WTC11 (cell line): Measurements from ENCODE around the gene OPA1. TPM values are rescaled to one million over a fixed set of nuclear protein-coding genes. Genes with fewer than 3 reads are reported as not detected.
"Not testable (repeated sequence)": the region's sequence is repeated elsewhere in the genome, so short reads cannot be mapped to it uniquely, and the experiment has no call there.

ENCODE experiments used
- ATAC-seq: fragments of 200-7000 bp; cut with Tn5 transposase; 2 replicates; pipeline ENCODE4 v1.10.0; 2021; ENCODE audit warnings: mild to moderate bottlenecking, moderate library complexity
- CTCF ChIA-PET: fragments of 300-600 bp; sonication (Branson Sonifier 250); formaldehyde crosslinking; loops from one replicate; lab custom pipeline; 2021; ENCODE audit warnings: antibody characterized with exemption; lab: Charles Lee
- POLR2A ChIA-PET: fragments of 350-600 bp; sonication (Branson Sonifier 250); formaldehyde crosslinking; loops from one replicate; lab custom pipeline; 2021; ENCODE audit warnings: antibody characterized with exemption; lab: Charles Lee
- DNase-seq: peaks from one replicate; pipeline ENCODE4 v3.0.0; 2021; ENCODE audit warnings: low spot score
- H3K27ac Mint-ChIP-seq: 2 replicates; pipeline ENCODE4 v1.8.0; 2021; ENCODE audit warnings: mixed read lengths
- H3K27me3 Mint-ChIP-seq: 2 replicates; pipeline ENCODE4 v1.8.0; 2021; ENCODE audit warnings: low read depth, mild to moderate bottlenecking, moderate library complexity, mixed read lengths
- H3K36me3 Mint-ChIP-seq: 2 replicates; pipeline ENCODE4 v1.8.0; 2021; ENCODE audit warnings: mixed read lengths
- H3K4me1 Mint-ChIP-seq: 2 replicates; pipeline ENCODE4 v1.8.0; 2022; ENCODE audit warnings: mixed read lengths
- H3K4me3 Mint-ChIP-seq: 2 replicates; pipeline ENCODE4 v1.8.0; 2021; ENCODE audit warnings: mild to moderate bottlenecking, moderate library complexity, mixed read lengths
- H3K9me3 Mint-ChIP-seq: 2 replicates; pipeline ENCODE4 v1.8.0; 2021; ENCODE audit warnings: mixed read lengths
- AFF4 ChIP-seq: sonication (generic); formaldehyde crosslinking; IDR thresholded peaks from 2 replicates; pipeline ENCODE4 v1.8.1; 2023; ENCODE audit warnings: mild to moderate bottlenecking, missing genetic modification reagents, borderline replicate concordance
- AR ChIP-seq: fragments of 250-450 bp; sonication (Bioruptor Pico); IDR thresholded peaks from 2 replicates; pipeline ENCODE4 v1.9.0; 2021; ENCODE audit warnings: mild to moderate bottlenecking
- FOXK1 ChIP-seq: sonication (generic); formaldehyde crosslinking; IDR thresholded peaks from 2 replicates; pipeline ENCODE4 v1.8.0; 2022; ENCODE audit warnings: mild to moderate bottlenecking, moderate library complexity, missing genetic modification reagents
- NFYB ChIP-seq: sonication (generic); formaldehyde crosslinking; conservative IDR thresholded peaks from 2 replicates; pipeline ENCODE4 v1.8.0; 2022; ENCODE audit warnings: low read depth, missing genetic modification reagents
- NR2C2 ChIP-seq: sonication (generic); formaldehyde crosslinking; IDR thresholded peaks from 2 replicates; pipeline ENCODE4 v1.8.0; 2022; ENCODE audit warnings: mild to moderate bottlenecking, missing genetic modification reagents
- OVOL2 ChIP-seq: fragments of 250-450 bp; sonication (Bioruptor Pico); IDR thresholded peaks from 2 replicates; pipeline ENCODE4 v1.9.0; 2021; ENCODE audit warnings: mild to moderate bottlenecking, borderline replicate concordance
- STAT6 ChIP-seq: sonication (generic); formaldehyde crosslinking; conservative IDR thresholded peaks from 2 replicates; pipeline ENCODE4 v1.8.1; 2023; ENCODE audit warnings: mild to moderate bottlenecking, low read depth, missing genetic modification reagents, moderate library complexity
- TEAD1 ChIP-seq: sonication (generic); formaldehyde crosslinking; IDR thresholded peaks from 2 replicates; pipeline ENCODE4 v1.8.0; 2022; ENCODE audit warnings: mild to moderate bottlenecking, missing genetic modification reagents
- ZNF121 ChIP-seq: sonication (generic); formaldehyde crosslinking; IDR thresholded peaks from 2 replicates; pipeline ENCODE4 v1.8.0; 2023; ENCODE audit warnings: missing genetic modification reagents
- ZNF317 ChIP-seq: sonication (generic); formaldehyde crosslinking; IDR thresholded peaks from 2 replicates; pipeline ENCODE4 v1.8.1; 2023; ENCODE audit warnings: low read depth, mild to moderate bottlenecking, moderate library complexity, missing genetic modification reagents, borderline replicate concordance
- ZNF396 ChIP-seq: fragments of 250-450 bp; sonication (Bioruptor Pico); IDR thresholded peaks from 2 replicates; pipeline ENCODE4 v1.8.0; 2021; ENCODE audit warnings: mild to moderate bottlenecking, moderate library complexity, borderline replicate concordance
- total RNA-seq: library from RNA; stranded (reverse); gene quantifications from 3 replicates; pipeline ENCODE4 v1.2.3, GENCODE V29; 2021

Gene OPA1
- total RNA-seq, 1 experiment from 2014 or later: 84.7 TPM

- Mint-ChIP-seq H3K4me1 (peaks cover 11% of the 10 kb centered on the region), H3K9me3 (peaks cover 37% of the 10 kb centered on the region), H3K36me3 (peaks cover 58% of the 10 kb centered on the region)
- POLR2A ChIA-PET, DNase-seq, CTCF ChIA-PET, ATAC-seq, H3K27me3 Mint-ChIP-seq, H3K27ac Mint-ChIP-seq, H3K4me3 Mint-ChIP-seq: not testable (repeated sequence)
Observed at GRCh38 chr3:193610516-193610915, 17.5 kb downstream of the OPA1 start.

- H3K9me3 Mint-ChIP-seq: peaks cover 21% of the 10 kb centered on the region
- no peak for ATAC-seq
- ChIA-PET POLR2A (no interaction called here), CTCF (no interaction called here)
- DNase-seq: no peak
- TF ChIP-seq NR2C2 (CRISPR knock-in tag) (no peak), ZNF396 (CRISPR knock-in tag) (no peak), OVOL2 (CRISPR knock-in tag) (no peak), ZNF317 (CRISPR knock-in tag) (no peak), AR (CRISPR knock-in tag) (no peak), TEAD1 (no peak), ZNF121 (no peak), FOXK1 (no peak), STAT6 (CRISPR knock-in tag) (no peak), AFF4 (CRISPR knock-in tag) (no peak)
- H3K36me3 Mint-ChIP-seq: peaks cover 54% of the 10 kb centered on the region
- H3K4me3 Mint-ChIP-seq: no peak overlapping the region
- H3K27me3 Mint-ChIP-seq: no peaks in the 10 kb centered on the region
- peaks cover 11% of the 10 kb centered on the region for H3K4me1 Mint-ChIP-seq
- H3K27ac Mint-ChIP-seq: peak overlapping the region; percentile 57; the same call in 1 of the 2 replicates
Observed at GRCh38 chr3:193614430-193614829, 21.4 kb downstream of the OPA1 start.

GRCh38 chr3:193617628-193618027 is 24.6 kb downstream of the OPA1 start:
- no peak overlapping the region for H3K27ac Mint-ChIP-seq
- no peaks in the 10 kb centered on the region for H3K9me3 Mint-ChIP-seq
- no peak for ATAC-seq
- POLR2A ChIA-PET: no interaction called here
- H3K4me3 Mint-ChIP-seq: no peak overlapping the region
- no peak for TF ChIP-seq NFYB
- TF ChIP-seq, all 79 proteins: peak for 0
- Mint-ChIP-seq H3K27me3 (no peaks in the 10 kb centered on the region), H3K4me1 (peaks cover 3% of the 10 kb centered on the region; the same call in 1 of the 2 replicates), H3K36me3 (peaks cover 36% of the 10 kb centered on the region)
- CTCF ChIA-PET: no interaction called here
- no peak for DNase-seq
